B cell (primary cell): ENCODE data around the gene SPINK2. TPM values are rescaled to one million over a fixed set of nuclear protein-coding genes. Genes with fewer than 3 reads are reported as not detected.

Source experiments
- ATAC-seq: fragments of 200-7000 bp; cut with Tn5 transposase; one replicate; pipeline ENCODE4 v1.10.0; 2021; ENCODE audit warnings: low read depth, mild to moderate bottlenecking, moderate number of reproducible peaks, moderate library complexity
- CTCF ChIA-PET: fragments of 350-600 bp; sonication (Branson Sonifier 250); formaldehyde crosslinking; loops from one replicate; lab custom pipeline; 2021; ENCODE audit warnings: antibody characterized with exemption, inconsistent platforms; lab: Charles Lee
- POLR2A ChIA-PET: fragments of 350-600 bp; sonication (Branson Sonifier 250); formaldehyde crosslinking; loops from one replicate; lab custom pipeline; 2021; ENCODE audit warnings: antibody characterized with exemption; lab: Charles Lee
- DNase-seq: peaks from one replicate; pipeline ENCODE4 v3.0.0; 2013
- H2AFZ ChIP-seq: 2 replicates; pipeline ENCODE4 v1.6.1; 2012; ENCODE audit warnings: mild to moderate bottlenecking, low read depth, low read length; ENCODE audit not compliant: insufficient read depth, poor library complexity, severe bottlenecking
- H3K27ac ChIP-seq, 2 donors: 1 replicate in 1 of 2; 2 replicates in 1 of 2; pipeline ENCODE4 v1.5.1; 2012 to 2013; ENCODE audit warnings: low read length in 2 of 2, mild to moderate bottlenecking in 2 of 2, moderate library complexity in 1 of 2
- H3K27me3 ChIP-seq, 4 experiments: fragments of 200-600 bp in 1 of 4; sonication (generic) in 1 of 4; replicated peaks in 1 of 4; 1 replicate in 2 of 4; 2 replicates in 2 of 4; pipeline versions ENCODE4 v1.6.1 to v1.7.0; 2013 to 2016; ENCODE audit warnings: low read length in 3 of 4, mild to moderate bottlenecking in 2 of 4, mixed read lengths in 1 of 4, moderate library complexity in 1 of 4; ENCODE audit not compliant: insufficient read depth in 4 of 4, control insufficient read depth in 3 of 4; ENCODE audit errors: control extremely low read depth in 1 of 4
- H3K36me3 ChIP-seq, 2 experiments: replicated peaks in 1 of 2; 1 replicate in 1 of 2; 2 replicates in 1 of 2; pipeline versions ENCODE4 v1.6.1 to v1.7.1; 2013; ENCODE audit warnings: low read length in 1 of 2; ENCODE audit not compliant: insufficient read depth in 2 of 2, control insufficient read depth in 1 of 2; ENCODE audit errors: control extremely low read depth in 1 of 2, extremely low read depth in 1 of 2
- H3K4me1 ChIP-seq, 2 donors: fragments of 200-600 bp in 1 of 2; sonication (generic) in 1 of 2; 1 replicate in 1 of 2; 2 replicates in 1 of 2; pipeline versions ENCODE4 v1.5.1 to v1.6.1; 2013 to 2017; ENCODE audit warnings: low read length in 2 of 2; ENCODE audit not compliant: control insufficient read depth in 2 of 2, insufficient read depth in 2 of 2
- H3K4me2 ChIP-seq: replicated peaks from 2 replicates; pipeline ENCODE3; 2012; ENCODE audit warnings: mild to moderate bottlenecking, low read depth, low read length; ENCODE audit not compliant: poor library complexity, severe bottlenecking
- H3K4me3 ChIP-seq, 5 experiments: fragments of 200-600 bp in 1 of 5; sonication (generic) in 1 of 5; 1 replicate in 3 of 5; 2 replicates in 2 of 5; pipeline versions ENCODE4 v1.5.1 to v1.7.0; 2011 to 2016; ENCODE audit warnings: low read length in 4 of 5, mild to moderate bottlenecking in 4 of 5, low read depth in 2 of 5, control low read depth in 1 of 5, moderate library complexity in 1 of 5; ENCODE audit not compliant: insufficient read depth in 1 of 5; ENCODE audit errors: control extremely low read depth in 1 of 5, extremely low read depth in 1 of 5
- H3K79me2 ChIP-seq: fragments of 200-600 bp; sonication (generic); one replicate; pipeline ENCODE4 v1.6.0; 2016; ENCODE audit warnings: low read length; ENCODE audit not compliant: control insufficient read depth, insufficient read depth
- H3K9ac ChIP-seq: fragments of 200-600 bp; sonication (generic); 2 replicates; pipeline ENCODE4 v1.6.1; 2017; ENCODE audit warnings: mild to moderate bottlenecking, low read length, moderate library complexity
- H3K9me3 ChIP-seq, 3 donors: one replicate each; pipeline versions ENCODE4 v1.6.1 to v1.7.1; 2013; ENCODE audit warnings: low read length in 2 of 3; ENCODE audit not compliant: control insufficient read depth in 2 of 3, insufficient read depth in 1 of 3; ENCODE audit errors: control extremely low read depth in 1 of 3
- H4K20me1 ChIP-seq: 2 replicates; pipeline ENCODE4 v1.6.0; 2012; ENCODE audit warnings: mild to moderate bottlenecking, low read length; ENCODE audit not compliant: insufficient read depth, control insufficient read depth, poor library complexity, severe bottlenecking
- H3K27ac Mint-ChIP-seq: one replicate; pipeline ENCODE4 v1.8.0; 2021; ENCODE audit warnings: mixed read lengths
- H3K27me3 Mint-ChIP-seq: one replicate; pipeline ENCODE4 v1.8.0; 2021; ENCODE audit warnings: mixed read lengths
- H3K4me1 Mint-ChIP-seq: one replicate; pipeline ENCODE4 v1.8.0; 2021; ENCODE audit warnings: mixed read lengths
- H3K4me3 Mint-ChIP-seq: one replicate; pipeline ENCODE4 v1.8.0; 2021; ENCODE audit warnings: mixed read lengths
- H3K9me3 Mint-ChIP-seq: one replicate; pipeline ENCODE4 v1.8.0; 2022; ENCODE audit warnings: mixed read lengths; ENCODE audit not compliant: insufficient read depth
- CTCF ChIP-seq: fragments of 200-600 bp; IDR thresholded peaks from one replicate; pipeline ENCODE4 v1.8.0; 2022; ENCODE audit warnings: antibody characterized with exemption, mild to moderate bottlenecking
- EZH2 ChIP-seq: IDR thresholded peaks from 2 replicates; pipeline ENCODE4 v1.6.1; 2012; ENCODE audit warnings: borderline replicate concordance, low read depth, mild to moderate bottlenecking, moderate library complexity, low read length; ENCODE audit not compliant: insufficient read depth, poor library complexity, severe bottlenecking
- WGBS: methylation state at CpG from one replicate; pipeline ENCODE4 v1.1.5; 2013; ENCODE audit warnings: missing lambda C conversion rate; ENCODE audit not compliant: insufficient coverage; 5-methylcytosine and 5-hydroxymethylcytosine counted together
- intact Hi-C: fragments of 100-400 bp; cut with micrococcal nuclease; formaldehyde crosslinking; loops from one replicate; pipeline ENCODE4 v1.10.0; 2022
- polyA plus RNA-seq: library from polyadenylated mRNA; depleted of rRNA; stranded (reverse); fragments of >200 nt; gene quantifications from 2 replicates; pipeline ENCODE4 v1.2.3, GENCODE V29; 2012
- total RNA-seq, 2 donors: library from RNA; stranded (reverse); fragments of 120-200 nt in 1 of 2; gene quantifications; 1 replicate in 1 of 2; 2 replicates in 1 of 2; pipeline versions ENCODE4 v1.2.3 to v1.2.4, GENCODE V29; 2013 to 2022

Gene SPINK2
- total and polyA plus RNA-seq, 2 donors (not counting 1 experiment from before 2014, with no cell fraction given), result 0.94 to 4.9 TPM

DNA sequence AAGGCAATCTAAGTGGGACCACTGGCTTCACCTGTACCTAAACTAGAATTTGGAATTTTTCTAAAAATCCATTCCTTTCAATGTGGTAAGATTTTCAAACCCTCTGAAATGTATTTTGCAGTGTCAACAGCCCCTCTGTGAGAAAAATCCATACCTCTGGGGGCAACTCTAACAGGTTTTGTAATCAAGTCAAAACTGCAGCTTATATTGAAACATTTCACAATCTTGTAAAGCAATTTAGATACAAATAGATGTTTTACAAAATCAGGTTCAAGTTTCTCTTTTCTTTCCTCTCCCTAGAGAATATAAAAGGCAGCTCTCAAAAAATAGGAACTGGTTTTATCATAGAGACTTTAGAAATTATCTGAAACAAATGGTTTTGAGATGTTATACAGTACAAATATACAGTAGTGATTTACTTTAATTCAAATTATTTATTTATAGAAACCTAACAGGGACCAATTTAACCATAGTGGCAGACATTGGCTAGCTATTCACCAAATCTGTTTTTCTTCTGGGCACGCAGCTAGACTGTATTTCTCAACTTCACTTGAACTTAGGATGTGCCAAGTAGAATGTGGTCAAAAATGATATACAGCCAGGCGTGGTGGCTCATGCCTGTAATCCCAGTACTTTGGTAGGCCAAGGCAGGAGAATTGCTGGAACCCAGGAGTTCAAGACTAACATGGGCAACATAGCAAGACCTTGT lies 36.3 kb upstream of the SPINK2 start:
- DNase-seq, result no peak
- WGBS, result no CpG with 5 or more reads among the region's 2 CpGs
- no peak overlapping the region for H3K27ac Mint-ChIP-seq
- no peak overlapping the region for H3K4me3 Mint-ChIP-seq
- ATAC-seq, result no peak
- H3K36me3 ChIP-seq, result no peaks in the 10 kb centered on the region
- no peak overlapping the region for H2AFZ ChIP-seq
- H3K9me3 Mint-ChIP-seq, result no peaks in the 10 kb centered on the region
- no peak overlapping the region for H3K4me3 ChIP-seq
- no peaks in the 10 kb centered on the region for H4K20me1 ChIP-seq
- no peaks in the 10 kb centered on the region for H3K9me3 ChIP-seq
- TF ChIP-seq EZH2 (no peak), CTCF (no peak)
- no peaks in the 10 kb centered on the region for H3K27me3 Mint-ChIP-seq
- intact Hi-C loops, result no loop called here
- no peaks in the 10 kb centered on the region for H3K27me3 ChIP-seq
- CTCF ChIA-PET, result interaction anchor here (0.6 to 1.2 kb wide), 2 partner anchors 18 to 21 kb away, joined by 3 read pairs; no protein-coding TSS in a partner anchor
- no peak overlapping the region for H3K4me2 ChIP-seq
- H3K27ac ChIP-seq, result no peak overlapping the region
- POLR2A ChIA-PET, result no interaction called here
- peaks cover 9% of the 10 kb centered on the region for H3K4me1 Mint-ChIP-seq
- H3K4me1 ChIP-seq, result no peaks in the 10 kb centered on the region
- H3K9ac ChIP-seq, result no peak overlapping the region
- no peaks in the 10 kb centered on the region for H3K79me2 ChIP-seq

GRCh38 chr4:56856656-56857055 lies 35.2 kb upstream of the SPINK2 start:
- Histone ChIP-seq H3K4me2 (no peak overlapping the region), H3K4me1 (no peaks in the 10 kb centered on the region), H3K27ac (no peak overlapping the region), H3K79me2 (no peaks in the 10 kb centered on the region), H3K27me3 (no peaks in the 10 kb centered on the region), H3K36me3 (no peaks in the 10 kb centered on the region), H4K20me1 (no peaks in the 10 kb centered on the region), H3K9ac (no peak overlapping the region), H2AFZ (no peak overlapping the region), H3K4me3 (no peak overlapping the region), H3K9me3 (no peaks in the 10 kb centered on the region)
- no peaks in the 10 kb centered on the region for H3K27me3 Mint-ChIP-seq
- POLR2A ChIA-PET, result no interaction called here
- H3K9me3 Mint-ChIP-seq, result no peaks in the 10 kb centered on the region
- H3K27ac Mint-ChIP-seq, result no peak overlapping the region
- ATAC-seq (no peak), DNase-seq (no peak)
- intact Hi-C loops, result no loop called here
- H3K4me1 Mint-ChIP-seq, result peaks cover 9% of the 10 kb centered on the region
- WGBS, result 100% methylated on average over 1 of the region's 5 CpGs
- TF ChIP-seq CTCF (no peak), EZH2 (no peak)
- CTCF ChIA-PET, result no interaction called here
- H3K4me3 Mint-ChIP-seq, result no peak overlapping the region
